SK-N-SH treated with all-trans-retinoic acid at 6 μM for 48 hours (cell line): ENCODE data around the gene HOOK2.

Experiments used
- ATAC-seq: fragments of 200-7000 bp; cut with Tn5 transposase; 3 replicates; pipeline ENCODE4 v1.9.1; 2020; ENCODE audit warnings: mild to moderate bottlenecking, moderate library complexity
- ARNTL ChIP-seq: fragments of 450-650 bp; formaldehyde crosslinking; IDR thresholded peaks from 2 replicates; pipeline ENCODE4 v1.5.0; 2020; ENCODE audit warnings: low read depth, mild to moderate bottlenecking, moderate library complexity, borderline replicate concordance
- BACH2 ChIP-seq: fragments of 250-450 bp; sonication (Bioruptor Pico); IDR thresholded peaks from 2 replicates; pipeline ENCODE4 v1.9.0; 2021; ENCODE audit warnings: mild to moderate bottlenecking, borderline replicate concordance
- CSDC2 ChIP-seq: fragments of 250-450 bp; sonication (Bioruptor Pico); IDR thresholded peaks from 2 replicates; pipeline ENCODE4 v1.5.0; 2020; ENCODE audit warnings: mild to moderate bottlenecking, moderate library complexity
- CSRNP3 ChIP-seq: fragments of 250-450 bp; sonication (Bioruptor Pico); IDR thresholded peaks from 2 replicates; pipeline ENCODE4 v1.5.1; 2021; ENCODE audit warnings: mild to moderate bottlenecking, moderate library complexity
- GLIS3 ChIP-seq: fragments of 250-450 bp; sonication (Bioruptor Pico); IDR thresholded peaks from 2 replicates; pipeline ENCODE4 v1.5.0; 2020; ENCODE audit warnings: mild to moderate bottlenecking, moderate library complexity
- ISL1 ChIP-seq: fragments of 250-450 bp; sonication (Bioruptor Pico); IDR thresholded peaks from 2 replicates; pipeline ENCODE4 v2.1.2; 2022; ENCODE audit warnings: mild to moderate bottlenecking, moderate library complexity
- OSR1 ChIP-seq: fragments of 250-450 bp; sonication (Bioruptor Pico); IDR thresholded peaks from 2 replicates; pipeline ENCODE4 v1.8.0; 2022; ENCODE audit warnings: moderate library complexity, mild to moderate bottlenecking, inconsistent platforms
- PPARA ChIP-seq: fragments of 250-450 bp; sonication (Bioruptor Pico); IDR thresholded peaks from 2 replicates; pipeline ENCODE4 v1.5.0; 2020; ENCODE audit warnings: mild to moderate bottlenecking, borderline replicate concordance
- SNAI2 ChIP-seq: fragments of 250-450 bp; sonication (Bioruptor Pico); IDR thresholded peaks from 2 replicates; pipeline ENCODE4 v1.5.0; 2020; ENCODE audit warnings: mild to moderate bottlenecking, moderate library complexity
- TCF4 ChIP-seq: fragments of 250-450 bp; sonication (Bioruptor Pico); IDR thresholded peaks from 2 replicates; pipeline ENCODE4 v1.8.0; 2021; ENCODE audit warnings: mild to moderate bottlenecking, moderate library complexity, borderline replicate concordance
- TOX ChIP-seq: fragments of 250-450 bp; sonication (Bioruptor Pico); IDR thresholded peaks from 2 replicates; pipeline ENCODE4 v1.8.0; 2021; ENCODE audit warnings: mild to moderate bottlenecking, moderate library complexity, borderline replicate concordance
- ZC3H10 ChIP-seq: fragments of 250-450 bp; sonication (Bioruptor Pico); IDR thresholded peaks from 2 replicates; pipeline ENCODE4 v1.5.1; 2021; ENCODE audit warnings: mild to moderate bottlenecking, moderate library complexity
- ZFP3 ChIP-seq: fragments of 250-450 bp; sonication (Bioruptor Pico); IDR thresholded peaks from 2 replicates; pipeline ENCODE4 v1.5.0; 2020; ENCODE audit warnings: mild to moderate bottlenecking, moderate library complexity
- ZNF8 ChIP-seq: fragments of 450-650 bp; formaldehyde crosslinking; IDR thresholded peaks from 2 replicates; pipeline ENCODE4 v1.5.0; 2020; ENCODE audit warnings: mild to moderate bottlenecking, moderate library complexity
- TF ChIP-seq, protein P1 (sequence below): fragments of 250-450 bp; sonication (Bioruptor Pico); IDR thresholded peaks from 2 replicates; pipeline ENCODE4 v1.5.1; 2020; ENCODE audit warnings: low read depth, mild to moderate bottlenecking, moderate library complexity
- TF ChIP-seq, protein P2 (sequence below): fragments of 250-450 bp; sonication (Bioruptor Pico); IDR thresholded peaks from 2 replicates; pipeline ENCODE4 v1.8.0; 2020; ENCODE audit warnings: mild to moderate bottlenecking, moderate library complexity, borderline replicate concordance
- TF ChIP-seq, protein P3 (sequence below): fragments of 250-450 bp; sonication (Bioruptor Pico); IDR thresholded peaks from 2 replicates; pipeline ENCODE4 v1.5.0; 2020; ENCODE audit warnings: mild to moderate bottlenecking, moderate library complexity

The HOOK2 gene

GRCh38 chr19:12779162-12779993 lies 4.0 kb upstream of the HOOK2 start:
- TF ChIP-seq CSRNP3 (CRISPR knock-in tag) = no peak
- TF ChIP-seq CSDC2 (CRISPR knock-in tag) = no peak
- no peak for TF ChIP-seq ZFP3 (CRISPR knock-in tag)
- peak; percentile 41; the same call in 1 of the 2 replicates for TF ChIP-seq ZNF8 (CRISPR knock-in tag)
- no peak for TF ChIP-seq ZC3H10 (CRISPR knock-in tag)
- no peak for TF ChIP-seq PPARA (CRISPR knock-in tag)
- no peak for TF ChIP-seq SNAI2
- no peak for TF ChIP-seq ARNTL (CRISPR knock-in tag)
- TF ChIP-seq, protein P1, sequence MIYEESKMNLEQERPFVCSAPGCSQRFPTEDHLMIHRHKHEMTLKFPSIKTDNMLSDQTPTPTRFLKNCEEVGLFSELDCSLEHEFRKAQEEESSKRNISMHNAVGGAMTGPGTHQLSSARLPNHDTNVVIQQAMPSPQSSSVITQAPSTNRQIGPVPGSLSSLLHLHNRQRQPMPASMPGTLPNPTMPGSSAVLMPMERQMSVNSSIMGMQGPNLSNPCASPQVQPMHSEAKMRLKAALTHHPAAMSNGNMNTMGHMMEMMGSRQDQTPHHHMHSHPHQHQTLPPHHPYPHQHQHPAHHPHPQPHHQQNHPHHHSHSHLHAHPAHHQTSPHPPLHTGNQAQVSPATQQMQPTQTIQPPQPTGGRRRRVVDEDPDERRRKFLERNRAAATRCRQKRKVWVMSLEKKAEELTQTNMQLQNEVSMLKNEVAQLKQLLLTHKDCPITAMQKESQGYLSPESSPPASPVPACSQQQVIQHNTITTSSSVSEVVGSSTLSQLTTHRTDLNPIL (CRISPR knock-in tag) = no peak
- ATAC-seq = peak; percentile 5; the same call in 1 of the 3 replicates

- TF ChIP-seq ISL1 (CRISPR knock-in tag) (no peak), ZC3H10 (CRISPR knock-in tag) (no peak), SNAI2 (no peak), CSDC2 (CRISPR knock-in tag) (no peak), OSR1 (CRISPR knock-in tag) (no peak)
- no peak for ATAC-seq
These were observed 3.5 kb upstream of the HOOK2 start for GRCh38 chr19:12778905-12779161.

DNA sequence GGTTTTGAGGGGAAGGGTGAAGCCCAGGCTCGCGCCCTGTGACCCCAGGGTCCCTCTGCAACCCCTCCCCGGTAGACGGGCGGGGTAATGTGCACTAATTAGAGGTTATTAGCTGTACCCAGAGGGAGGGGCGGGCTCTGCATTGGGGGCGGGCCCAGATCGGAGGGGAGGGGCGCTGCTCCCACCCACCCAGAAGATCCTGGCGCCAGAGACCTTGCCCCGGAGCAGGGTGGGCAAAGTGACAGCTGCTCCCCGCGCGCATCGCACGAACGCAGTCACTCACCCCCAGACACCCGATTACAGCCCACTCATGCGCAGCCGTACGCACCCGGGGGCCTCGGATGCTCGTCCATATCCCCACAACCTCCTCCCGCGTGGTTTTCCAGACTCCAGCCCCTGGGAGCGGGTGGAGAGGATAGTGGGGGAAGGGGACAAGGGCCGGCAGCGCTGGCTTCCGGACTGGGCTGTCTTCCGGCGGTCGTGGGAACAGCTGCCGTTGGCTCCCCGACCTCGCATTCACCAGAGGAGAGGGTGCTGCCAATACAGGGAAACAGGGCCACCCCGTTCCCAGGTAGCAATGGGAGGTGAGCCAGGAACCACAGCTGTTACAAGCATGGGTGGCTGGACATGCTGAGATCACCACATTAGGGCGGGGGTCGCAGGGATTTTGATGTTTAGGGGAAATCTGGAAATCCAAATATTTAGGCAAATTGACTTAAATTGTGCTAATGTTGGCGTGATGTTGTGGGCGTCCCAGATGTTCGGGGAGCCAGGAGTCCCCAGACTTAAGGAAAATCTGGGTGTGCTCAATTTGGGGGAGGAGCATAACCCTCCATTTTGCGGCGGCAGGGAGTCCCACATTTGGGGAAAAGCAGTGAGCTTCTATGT lies 2.9 kb upstream of the HOOK2 start:
- ATAC-seq = peak; percentile 51

GRCh38 chr19:12777217-12778016 lies 2.1 kb upstream of the HOOK2 start:
- ATAC-seq = peak; percentile 73
- TF ChIP-seq, protein P2, sequence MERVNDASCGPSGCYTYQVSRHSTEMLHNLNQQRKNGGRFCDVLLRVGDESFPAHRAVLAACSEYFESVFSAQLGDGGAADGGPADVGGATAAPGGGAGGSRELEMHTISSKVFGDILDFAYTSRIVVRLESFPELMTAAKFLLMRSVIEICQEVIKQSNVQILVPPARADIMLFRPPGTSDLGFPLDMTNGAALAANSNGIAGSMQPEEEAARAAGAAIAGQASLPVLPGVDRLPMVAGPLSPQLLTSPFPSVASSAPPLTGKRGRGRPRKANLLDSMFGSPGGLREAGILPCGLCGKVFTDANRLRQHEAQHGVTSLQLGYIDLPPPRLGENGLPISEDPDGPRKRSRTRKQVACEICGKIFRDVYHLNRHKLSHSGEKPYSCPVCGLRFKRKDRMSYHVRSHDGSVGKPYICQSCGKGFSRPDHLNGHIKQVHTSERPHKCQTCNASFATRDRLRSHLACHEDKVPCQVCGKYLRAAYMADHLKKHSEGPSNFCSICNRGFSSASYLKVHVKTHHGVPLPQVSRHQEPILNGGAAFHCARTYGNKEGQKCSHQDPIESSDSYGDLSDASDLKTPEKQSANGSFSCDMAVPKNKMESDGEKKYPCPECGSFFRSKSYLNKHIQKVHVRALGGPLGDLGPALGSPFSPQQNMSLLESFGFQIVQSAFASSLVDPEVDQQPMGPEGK (CRISPR knock-in tag) = peak; percentile 94; the same call in 1 of the 2 replicates
- TF ChIP-seq TOX = no peak

More for the DNA sequence above, 2.9 kb upstream of the HOOK2 start:
- TF ChIP-seq ZFP3 (CRISPR knock-in tag) = no peak
- TF ChIP-seq TCF4 (CRISPR knock-in tag) = peak; percentile 40; the same call in 1 of the 2 replicates
- TF ChIP-seq, all 23 proteins: peak for 1

DNA sequence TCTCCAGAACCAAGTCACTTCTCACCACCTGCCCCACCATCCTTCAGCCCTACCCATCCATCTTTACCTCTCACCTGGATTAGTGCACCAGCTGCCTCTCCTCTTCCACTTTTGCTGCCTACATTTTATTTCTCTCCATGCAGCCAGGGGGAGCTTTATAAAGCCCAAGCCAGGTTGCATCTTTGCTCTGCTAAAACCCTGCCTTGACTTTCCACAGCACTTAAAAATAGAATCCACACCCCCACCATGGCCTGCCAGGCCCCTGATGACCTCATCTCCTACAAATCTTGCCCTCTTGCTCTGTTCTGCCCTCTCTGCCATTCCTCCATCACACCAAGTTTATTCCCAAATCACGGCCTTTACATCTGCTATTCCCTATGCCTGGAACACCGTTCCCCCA lies 1.8 kb downstream of the HOOK2 start:
- TF ChIP-seq PPARA (CRISPR knock-in tag) = no peak
- no peak; the same call in 2 of the 3 replicates for ATAC-seq

- no peak for ATAC-seq
- TF ChIP-seq, protein P2 (CRISPR knock-in tag) = no peak
- TF ChIP-seq GLIS3 (CRISPR knock-in tag) = no peak
- no peak for TF ChIP-seq CSRNP3 (CRISPR knock-in tag)
- TF ChIP-seq CSDC2 (CRISPR knock-in tag) = no peak
- no peak for TF ChIP-seq OSR1 (CRISPR knock-in tag)
- TF ChIP-seq ZC3H10 (CRISPR knock-in tag) = no peak
- no peak for TF ChIP-seq PPARA (CRISPR knock-in tag)
- TF ChIP-seq, protein P3, sequence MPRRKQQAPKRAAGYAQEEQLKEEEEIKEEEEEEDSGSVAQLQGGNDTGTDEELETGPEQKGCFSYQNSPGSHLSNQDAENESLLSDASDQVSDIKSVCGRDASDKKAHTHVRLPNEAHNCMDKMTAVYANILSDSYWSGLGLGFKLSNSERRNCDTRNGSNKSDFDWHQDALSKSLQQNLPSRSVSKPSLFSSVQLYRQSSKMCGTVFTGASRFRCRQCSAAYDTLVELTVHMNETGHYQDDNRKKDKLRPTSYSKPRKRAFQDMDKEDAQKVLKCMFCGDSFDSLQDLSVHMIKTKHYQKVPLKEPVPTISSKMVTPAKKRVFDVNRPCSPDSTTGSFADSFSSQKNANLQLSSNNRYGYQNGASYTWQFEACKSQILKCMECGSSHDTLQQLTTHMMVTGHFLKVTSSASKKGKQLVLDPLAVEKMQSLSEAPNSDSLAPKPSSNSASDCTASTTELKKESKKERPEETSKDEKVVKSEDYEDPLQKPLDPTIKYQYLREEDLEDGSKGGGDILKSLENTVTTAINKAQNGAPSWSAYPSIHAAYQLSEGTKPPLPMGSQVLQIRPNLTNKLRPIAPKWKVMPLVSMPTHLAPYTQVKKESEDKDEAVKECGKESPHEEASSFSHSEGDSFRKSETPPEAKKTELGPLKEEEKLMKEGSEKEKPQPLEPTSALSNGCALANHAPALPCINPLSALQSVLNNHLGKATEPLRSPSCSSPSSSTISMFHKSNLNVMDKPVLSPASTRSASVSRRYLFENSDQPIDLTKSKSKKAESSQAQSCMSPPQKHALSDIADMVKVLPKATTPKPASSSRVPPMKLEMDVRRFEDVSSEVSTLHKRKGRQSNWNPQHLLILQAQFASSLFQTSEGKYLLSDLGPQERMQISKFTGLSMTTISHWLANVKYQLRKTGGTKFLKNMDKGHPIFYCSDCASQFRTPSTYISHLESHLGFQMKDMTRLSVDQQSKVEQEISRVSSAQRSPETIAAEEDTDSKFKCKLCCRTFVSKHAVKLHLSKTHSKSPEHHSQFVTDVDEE (CRISPR knock-in tag) = no peak
- no peak for TF ChIP-seq BACH2 (CRISPR knock-in tag)
These were observed 3.0 kb downstream of the HOOK2 start for GRCh38 chr19:12772323-12772722.
